Vagina (tissue), 2 donors: ENCODE data around the gene BICDL2.
"Not testable (repeated sequence)": the region's sequence is repeated elsewhere in the genome, so short reads cannot be mapped to it uniquely, and the experiment has no call there.

Experiments
- POLR2A ChIP-seq, 2 donors: fragments of 450-650 bp; IDR thresholded peaks; one replicate each; pipeline ENCODE4 v1.6.1; 2017; ENCODE audit warnings: antibody characterized with exemption in 2 of 2, mild to moderate bottlenecking in 2 of 2, moderate library complexity in 2 of 2
- TF ChIP-seq, protein P1 (sequence below), 3 experiments: fragments of 450-650 bp in 2 of 3; fragments of 200-600 bp in 1 of 3; sonication (generic) in 1 of 3; IDR thresholded peaks; one replicate each; pipeline ENCODE4 v1.5.1; 2017 to 2019; ENCODE audit warnings: antibody characterized with exemption in 3 of 3, mild to moderate bottlenecking in 2 of 3, moderate library complexity in 2 of 3

GRCh38 chr16:3075946-3076345, 39.2 kb upstream of the BICDL2 start:
- TF ChIP-seq, protein P1, sequence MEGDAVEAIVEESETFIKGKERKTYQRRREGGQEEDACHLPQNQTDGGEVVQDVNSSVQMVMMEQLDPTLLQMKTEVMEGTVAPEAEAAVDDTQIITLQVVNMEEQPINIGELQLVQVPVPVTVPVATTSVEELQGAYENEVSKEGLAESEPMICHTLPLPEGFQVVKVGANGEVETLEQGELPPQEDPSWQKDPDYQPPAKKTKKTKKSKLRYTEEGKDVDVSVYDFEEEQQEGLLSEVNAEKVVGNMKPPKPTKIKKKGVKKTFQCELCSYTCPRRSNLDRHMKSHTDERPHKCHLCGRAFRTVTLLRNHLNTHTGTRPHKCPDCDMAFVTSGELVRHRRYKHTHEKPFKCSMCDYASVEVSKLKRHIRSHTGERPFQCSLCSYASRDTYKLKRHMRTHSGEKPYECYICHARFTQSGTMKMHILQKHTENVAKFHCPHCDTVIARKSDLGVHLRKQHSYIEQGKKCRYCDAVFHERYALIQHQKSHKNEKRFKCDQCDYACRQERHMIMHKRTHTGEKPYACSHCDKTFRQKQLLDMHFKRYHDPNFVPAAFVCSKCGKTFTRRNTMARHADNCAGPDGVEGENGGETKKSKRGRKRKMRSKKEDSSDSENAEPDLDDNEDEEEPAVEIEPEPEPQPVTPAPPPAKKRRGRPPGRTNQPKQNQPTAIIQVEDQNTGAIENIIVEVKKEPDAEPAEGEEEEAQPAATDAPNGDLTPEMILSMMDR (IDR thresholded peaks at IDR 0.05) = not testable (repeated sequence)
- TF ChIP-seq POLR2A (IDR thresholded peaks at IDR 0.05) = not testable (repeated sequence)
